ENCODE results near the gene CMTM2.

GRCh38 chr16:66619534-66620428 is 40.5 kb downstream of the CMTM2 start:
- TF ChIP-seq CTCF (IDR thresholded peaks at IDR 0.05; ENCODE audit: insufficient read depth, low read length, poor library complexity, severe bottlenecking) (no peak), EZH2phosphoT487 (conservative IDR thresholded peaks at IDR 0.05; ENCODE audit: low read length) (no peak)
